Caco-2 (cell line): ENCODE measurements around the gene ETFA. TPM values are rescaled to one million over a fixed set of nuclear protein-coding genes. Genes with fewer than 3 reads are reported as not detected.
A peak's percentile ranks its signal among the peaks of the same experiment; 100 is the strongest.

Experiments used
- BruUV-seq: library from RNA; stranded (reverse); fragments of 400-500 nt; replicated peaks from 2 replicates; lab custom pipeline; 2021; lab: Mats Ljungman, UMichigan
- CTCF ChIA-PET: fragments of 300-600 bp; sonication (Branson Sonifier 250); formaldehyde crosslinking; loops from one replicate; lab custom pipeline; 2022; ENCODE audit warnings: antibody characterized with exemption; lab: Charles Lee
- POLR2A ChIA-PET: fragments of 300-600 bp; sonication (Branson Sonifier 250); formaldehyde crosslinking; loops from one replicate; lab custom pipeline; 2022; ENCODE audit warnings: antibody characterized with exemption; lab: Charles Lee
- DNase-seq, 2 experiments: peaks; one replicate each; pipeline versions ENCODE4 v3.0.0 to v3.0.0-alpha.2; 2020 to 2022
- H3K27me3 ChIP-seq: replicated peaks from 2 replicates; pipeline ENCODE4 v1.6.0; 2011; ENCODE audit warnings: low read length; ENCODE audit not compliant: control insufficient read depth, insufficient read depth
- H3K36me3 ChIP-seq: 2 replicates; pipeline ENCODE4 v1.5.1; 2011; ENCODE audit warnings: low read length; ENCODE audit not compliant: control insufficient read depth, insufficient read depth
- H3K4me1 ChIP-seq: fragments of 250-450 bp; sonication (Bioruptor Pico); 2 replicates; pipeline ENCODE4 v1.5.1; 2020; ENCODE audit warnings: mild to moderate bottlenecking
- H3K4me3 ChIP-seq: 2 replicates; pipeline ENCODE4 v1.5.1; 2011; ENCODE audit warnings: low read depth, mild to moderate bottlenecking, control low read depth, low read length
- H3K9me3 ChIP-seq: fragments of 250-450 bp; sonication (Bioruptor Pico); 2 replicates; pipeline ENCODE4 v1.5.1; 2020; ENCODE audit warnings: mild to moderate bottlenecking, moderate library complexity
- H3K27ac Mint-ChIP-seq: one replicate; pipeline ENCODE4 v1.8.0; 2022; ENCODE audit warnings: mixed read lengths; ENCODE audit not compliant: unreplicated experiment
- H3K27me3 Mint-ChIP-seq: one replicate; pipeline ENCODE4 v1.8.0; 2022; ENCODE audit warnings: mixed read lengths; ENCODE audit not compliant: insufficient read depth, unreplicated experiment
- H3K36me3 Mint-ChIP-seq: one replicate; pipeline ENCODE4 v1.8.0; 2022; ENCODE audit warnings: mild to moderate bottlenecking, mixed read lengths; ENCODE audit not compliant: insufficient read depth, unreplicated experiment
- H3K4me1 Mint-ChIP-seq: one replicate; pipeline ENCODE4 v1.8.0; 2022; ENCODE audit warnings: low read depth, mixed read lengths; ENCODE audit not compliant: unreplicated experiment
- H3K4me3 Mint-ChIP-seq: one replicate; pipeline ENCODE4 v1.8.0; 2022; ENCODE audit warnings: mild to moderate bottlenecking, moderate library complexity, mixed read lengths; ENCODE audit not compliant: unreplicated experiment
- H3K9me3 Mint-ChIP-seq: one replicate; pipeline ENCODE4 v1.8.0; 2022; ENCODE audit warnings: mixed read lengths; ENCODE audit not compliant: unreplicated experiment
- CTCF ChIP-seq, 2 experiments: fragments of 200-600 bp in 1 of 2; IDR thresholded peaks; 1 replicate in 1 of 2; 2 replicates in 1 of 2; pipeline versions ENCODE4 v1.5.1 to v1.8.0; 2011 to 2022; ENCODE audit warnings: antibody characterized with exemption in 1 of 2, control low read depth in 1 of 2, inconsistent platforms in 1 of 2, low read depth in 1 of 2, low read length in 1 of 2, mild to moderate bottlenecking in 1 of 2, moderate library complexity in 1 of 2; ENCODE audit not compliant: insufficient read depth in 1 of 2, severe bottlenecking in 1 of 2, unreplicated experiment in 1 of 2
- intact Hi-C: fragments of 100-400 bp; cut with micrococcal nuclease; formaldehyde crosslinking; loops from one replicate; pipeline ENCODE4 v1.10.0; 2022; ENCODE audit not compliant: unreplicated experiment
- total RNA-seq: library from RNA; stranded (reverse); gene quantifications from 2 replicates; pipeline ENCODE4 v1.2.3, GENCODE V29; 2022

ETFA gene
- total RNA-seq, 1 experiment from 2014 or later: 260 TPM

- CTCF ChIA-PET: interaction anchor here (0.6 to 0.8 kb wide), 2 partner anchors 9 to 138 kb away, joined by 3 to 4 read pairs; no protein-coding TSS in a partner anchor
These were observed 114.7 kb downstream of the ETFA start for GRCh38 chr15:76196269-76197231.

DNA sequence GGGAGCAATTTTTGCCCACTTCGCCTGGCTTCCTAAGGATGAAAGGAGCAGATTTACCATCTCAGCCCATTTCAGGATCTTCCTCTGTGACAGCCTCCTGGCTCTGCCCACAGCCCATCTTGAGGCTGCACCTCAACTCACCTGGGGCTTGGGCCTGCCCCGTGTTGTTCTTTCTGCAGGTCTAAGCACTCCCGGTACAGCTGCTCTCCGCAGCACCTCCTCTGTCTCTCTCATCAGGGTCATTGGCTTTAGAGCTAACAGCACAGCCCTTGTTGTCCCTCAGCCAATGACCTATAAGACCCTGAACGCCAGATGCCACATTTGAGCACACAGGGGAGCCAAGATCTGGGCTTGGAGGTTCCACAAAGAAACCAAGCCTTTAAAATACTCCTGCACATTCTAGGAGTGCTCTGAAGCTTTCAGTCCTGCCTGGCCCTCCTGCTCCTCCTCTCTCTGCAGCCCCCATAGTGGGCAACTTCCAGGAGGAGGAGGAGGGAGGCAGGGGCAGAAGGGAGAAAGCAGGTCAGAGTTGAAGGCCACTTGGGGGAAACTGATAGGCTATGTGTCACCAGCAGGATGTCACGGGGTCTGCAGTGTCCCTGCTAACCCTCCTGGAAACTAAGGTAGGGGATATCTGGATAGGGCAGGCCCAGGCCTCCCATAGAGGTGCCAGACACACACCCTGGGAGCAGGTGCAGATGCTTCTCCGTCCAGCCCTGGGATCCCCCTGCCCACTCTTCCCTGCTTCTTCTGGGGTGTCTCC, 115.6 kb downstream of the ETFA start:
- intact Hi-C loops: no loop called here
- H3K36me3 ChIP-seq: no peaks in the 10 kb centered on the region
- CTCF ChIA-PET: no interaction called here

More at GRCh38 chr15:76196269-76197231, 114.7 kb downstream of the ETFA start:
- Histone ChIP-seq H3K9me3 (no peaks in the 10 kb centered on the region), H3K4me1 (peaks cover 10% of the 10 kb centered on the region), H3K4me3 (no peak overlapping the region), H3K36me3 (no peaks in the 10 kb centered on the region), H3K27me3 (no peaks in the 10 kb centered on the region)
- Mint-ChIP-seq H3K36me3 (peaks cover 19% of the 10 kb centered on the region), H3K9me3 (no peaks in the 10 kb centered on the region), H3K27ac (no peak overlapping the region), H3K4me1 (peaks cover 7% of the 10 kb centered on the region), H3K27me3 (no peaks in the 10 kb centered on the region), H3K4me3 (no peak overlapping the region)
- TF ChIP-seq CTCF (IDR thresholded peaks at IDR 0.05; ENCODE audit: insufficient read depth in 1 of 2, low read depth in 1 of 2, low read length in 1 of 2, severe bottlenecking in 1 of 2, unreplicated experiment in 1 of 2): no peak
- POLR2A ChIA-PET: no interaction called here
- DNase-seq: peak; percentile 37 to 53
- intact Hi-C loops: no loop called here
- no TSS peak for BruUV-seq

More for the DNA sequence above, 115.6 kb downstream of the ETFA start:
- Histone ChIP-seq H3K4me3 (no peak overlapping the region), H3K9me3 (no peaks in the 10 kb centered on the region), H3K27me3 (no peaks in the 10 kb centered on the region), H3K4me1 (peaks cover 10% of the 10 kb centered on the region)
- Mint-ChIP-seq H3K36me3 (peaks cover 19% of the 10 kb centered on the region), H3K27me3 (no peaks in the 10 kb centered on the region), H3K4me1 (peaks cover 7% of the 10 kb centered on the region), H3K27ac (no peak overlapping the region), H3K4me3 (no peak overlapping the region), H3K9me3 (no peaks in the 10 kb centered on the region)
- no peak for DNase-seq
- BruUV-seq: no TSS peak
- TF ChIP-seq CTCF (IDR thresholded peaks at IDR 0.05; ENCODE audit: insufficient read depth in 1 of 2, low read depth in 1 of 2, low read length in 1 of 2, severe bottlenecking in 1 of 2, unreplicated experiment in 1 of 2): no peak
- POLR2A ChIA-PET: no interaction called here
